Upper lobe of left lung (tissue), 6 donors: ENCODE data around the gene TMEM119. TPM values are rescaled to one million over a fixed set of nuclear protein-coding genes. Genes with fewer than 3 reads are reported as not detected.

Experiments used
- ATAC-seq, 2 donors: fragments of 200-7000 bp; cut with Tn5 transposase; one replicate each; pipeline ENCODE4 v1.9.1; 2022; ENCODE audit warnings: mild to moderate bottlenecking in 2 of 2, moderate library complexity in 2 of 2; ENCODE audit not compliant: low FRiP score in 2 of 2
- DNase-seq, 2 donors: peaks; one replicate each; pipeline ENCODE4 v3.0.0-alpha.2; 2019 to 2020
- H3K27ac ChIP-seq, 4 donors: fragments of 200-600 bp; sonication (generic); one replicate each; pipeline ENCODE4 v1.5.1; 2016 to 2019
- H3K27me3 ChIP-seq, 4 donors: fragments of 200-600 bp; sonication (generic); one replicate each; pipeline ENCODE4 v1.5.1; 2017 to 2019
- H3K36me3 ChIP-seq, 4 donors: fragments of 200-600 bp; sonication (generic); one replicate each; pipeline ENCODE4 v1.5.1; 2016 to 2019
- H3K4me1 ChIP-seq, 4 donors: fragments of 200-600 bp; sonication (generic); one replicate each; pipeline ENCODE4 v1.5.1; 2018 to 2019
- H3K4me3 ChIP-seq, 4 donors: fragments of 200-600 bp; sonication (generic); one replicate each; pipeline ENCODE4 v1.5.1; 2017 to 2019; ENCODE audit warnings: mild to moderate bottlenecking in 2 of 4, moderate library complexity in 1 of 4
- H3K9me3 ChIP-seq, 4 donors: fragments of 200-600 bp; sonication (generic); one replicate each; pipeline ENCODE4 v1.5.1; 2018 to 2019
- EP300 ChIP-seq, 4 donors: sonication (generic); formaldehyde crosslinking; IDR thresholded peaks; one replicate each; pipeline ENCODE4 v1.5.1; 2017; ENCODE audit warnings: antibody characterized with exemption in 4 of 4, control low read depth in 2 of 4
- POLR2A ChIP-seq, 4 donors: fragments of 450-650 bp; IDR thresholded peaks; one replicate each; pipeline ENCODE4 v1.5.1; 2016 to 2017; ENCODE audit warnings: antibody characterized with exemption in 4 of 4, mild to moderate bottlenecking in 2 of 4
- POLR2AphosphoS5 ChIP-seq, 2 donors: sonication (generic); formaldehyde crosslinking; IDR thresholded peaks; one replicate each; pipeline ENCODE4 v1.5.1; 2017; ENCODE audit warnings: antibody characterized with exemption in 2 of 2
- WGBS, 2 donors: methylation state at CpG; one replicate each; pipeline ENCODE4 v1.1.5; 2017 to 2018; 5-methylcytosine and 5-hydroxymethylcytosine counted together
- total RNA-seq, 6 donors: library from RNA; depleted of rRNA in 4 of 6; stranded (reverse); fragments of >200 nt in 4 of 6; gene quantifications; one replicate each; pipeline versions ENCODE4 v1.1.0 to v1.2.1, GENCODE V29; 2016 to 2021
- TF ChIP-seq, protein P1 (sequence below), 6 experiments: fragments of 450-650 bp in 4 of 6; fragments of 200-600 bp in 2 of 6; sonication (generic) in 2 of 6; IDR thresholded peaks; one replicate each; pipeline ENCODE4 v1.5.1; 2016 to 2019; ENCODE audit warnings: antibody characterized with exemption in 6 of 6
- donor health status: DM: no; HTN: no; CAD: no; lungs with moderate emphysema.
- donor health status: DM: no; HTN: yes; CAD: no; lungs with severe emphysema.

Gene TMEM119, protein sequence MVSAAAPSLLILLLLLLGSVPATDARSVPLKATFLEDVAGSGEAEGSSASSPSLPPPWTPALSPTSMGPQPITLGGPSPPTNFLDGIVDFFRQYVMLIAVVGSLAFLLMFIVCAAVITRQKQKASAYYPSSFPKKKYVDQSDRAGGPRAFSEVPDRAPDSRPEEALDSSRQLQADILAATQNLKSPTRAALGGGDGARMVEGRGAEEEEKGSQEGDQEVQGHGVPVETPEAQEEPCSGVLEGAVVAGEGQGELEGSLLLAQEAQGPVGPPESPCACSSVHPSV
- 10 to 100 TPM in 5 of 6 donors, 1 to 10 TPM in 1; 1.5 to 50.7 (median 20.5) TPM for total RNA-seq

DNA sequence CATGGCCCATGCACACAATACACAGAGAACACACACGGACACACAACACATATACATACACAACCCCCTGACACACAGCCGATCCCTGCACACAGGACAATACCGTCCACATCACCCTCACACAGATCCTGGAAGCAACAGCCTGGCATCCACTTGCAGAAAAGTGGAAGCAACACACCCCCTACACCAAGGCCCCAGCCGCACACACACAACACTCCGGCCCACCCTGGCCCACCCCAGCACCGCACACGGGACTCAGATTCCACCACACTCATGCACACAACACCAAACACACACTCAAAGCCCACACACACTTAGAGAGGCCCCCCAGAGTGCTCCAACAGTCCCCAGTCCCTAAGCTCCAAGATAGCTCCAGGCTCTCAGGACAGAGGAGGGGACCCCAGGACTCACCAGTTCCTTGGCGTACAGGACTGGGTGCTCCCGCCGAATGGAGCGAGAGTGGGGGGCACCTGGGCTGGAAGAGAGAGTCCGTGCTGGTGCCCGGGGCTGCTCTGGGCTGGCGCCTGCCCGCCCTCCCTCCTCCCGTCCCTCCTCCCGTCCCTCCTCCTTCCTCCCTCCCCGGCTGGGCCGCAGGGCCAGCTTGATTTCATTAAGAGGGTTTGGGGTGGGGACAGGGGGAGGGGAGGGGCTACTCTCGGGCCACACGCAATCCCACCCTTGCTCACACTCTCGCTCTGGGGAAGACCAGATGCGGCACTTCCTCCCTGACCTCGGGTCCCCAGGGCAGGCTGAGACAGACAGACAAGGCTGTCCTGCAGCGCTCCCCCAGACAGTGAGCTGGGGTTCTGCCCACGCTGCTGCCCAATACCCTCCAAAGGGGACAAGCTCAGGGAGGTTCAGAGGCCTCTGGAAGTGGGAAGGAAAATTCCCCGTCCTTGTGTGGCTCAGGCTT lies at the start of gene TMEM119:
Gene TMEM119, minus strand, starts transcription at position 526 of the 913 bp plus-strand sequence. CDS start 5,701 bp downstream, outside the sequence.
- peak within 1 kb of the TSS in 3 of 4 donors; percentile 27 to 60 (median 34) for H3K27ac ChIP-seq
- TF ChIP-seq EP300 (IDR thresholded peaks at IDR 0.05) (no peak), POLR2AphosphoS5 (IDR thresholded peaks at IDR 0.05) (no peak), POLR2A (IDR thresholded peaks at IDR 0.05) (no peak)
- TF ChIP-seq, protein P1, sequence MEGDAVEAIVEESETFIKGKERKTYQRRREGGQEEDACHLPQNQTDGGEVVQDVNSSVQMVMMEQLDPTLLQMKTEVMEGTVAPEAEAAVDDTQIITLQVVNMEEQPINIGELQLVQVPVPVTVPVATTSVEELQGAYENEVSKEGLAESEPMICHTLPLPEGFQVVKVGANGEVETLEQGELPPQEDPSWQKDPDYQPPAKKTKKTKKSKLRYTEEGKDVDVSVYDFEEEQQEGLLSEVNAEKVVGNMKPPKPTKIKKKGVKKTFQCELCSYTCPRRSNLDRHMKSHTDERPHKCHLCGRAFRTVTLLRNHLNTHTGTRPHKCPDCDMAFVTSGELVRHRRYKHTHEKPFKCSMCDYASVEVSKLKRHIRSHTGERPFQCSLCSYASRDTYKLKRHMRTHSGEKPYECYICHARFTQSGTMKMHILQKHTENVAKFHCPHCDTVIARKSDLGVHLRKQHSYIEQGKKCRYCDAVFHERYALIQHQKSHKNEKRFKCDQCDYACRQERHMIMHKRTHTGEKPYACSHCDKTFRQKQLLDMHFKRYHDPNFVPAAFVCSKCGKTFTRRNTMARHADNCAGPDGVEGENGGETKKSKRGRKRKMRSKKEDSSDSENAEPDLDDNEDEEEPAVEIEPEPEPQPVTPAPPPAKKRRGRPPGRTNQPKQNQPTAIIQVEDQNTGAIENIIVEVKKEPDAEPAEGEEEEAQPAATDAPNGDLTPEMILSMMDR (IDR thresholded peaks at IDR 0.05) = no peak
- 46 to 51% methylated on average over 24 to 25 of the region's 27 CpGs for WGBS, 2 donors
- H3K4me1 ChIP-seq = no peaks in the 10 kb centered on the region
- H3K36me3 ChIP-seq = no peaks in the 10 kb centered on the region
- H3K27me3 ChIP-seq = no peaks in the 10 kb centered on the region
- ATAC-seq = peak in 1 of 2 donors; percentile 81
- DNase-seq = no peak
- peak within 1 kb of the TSS; percentile 3 to 43 (median 34) for H3K4me3 ChIP-seq
- no peaks in the 10 kb centered on the region for H3K9me3 ChIP-seq

DNA sequence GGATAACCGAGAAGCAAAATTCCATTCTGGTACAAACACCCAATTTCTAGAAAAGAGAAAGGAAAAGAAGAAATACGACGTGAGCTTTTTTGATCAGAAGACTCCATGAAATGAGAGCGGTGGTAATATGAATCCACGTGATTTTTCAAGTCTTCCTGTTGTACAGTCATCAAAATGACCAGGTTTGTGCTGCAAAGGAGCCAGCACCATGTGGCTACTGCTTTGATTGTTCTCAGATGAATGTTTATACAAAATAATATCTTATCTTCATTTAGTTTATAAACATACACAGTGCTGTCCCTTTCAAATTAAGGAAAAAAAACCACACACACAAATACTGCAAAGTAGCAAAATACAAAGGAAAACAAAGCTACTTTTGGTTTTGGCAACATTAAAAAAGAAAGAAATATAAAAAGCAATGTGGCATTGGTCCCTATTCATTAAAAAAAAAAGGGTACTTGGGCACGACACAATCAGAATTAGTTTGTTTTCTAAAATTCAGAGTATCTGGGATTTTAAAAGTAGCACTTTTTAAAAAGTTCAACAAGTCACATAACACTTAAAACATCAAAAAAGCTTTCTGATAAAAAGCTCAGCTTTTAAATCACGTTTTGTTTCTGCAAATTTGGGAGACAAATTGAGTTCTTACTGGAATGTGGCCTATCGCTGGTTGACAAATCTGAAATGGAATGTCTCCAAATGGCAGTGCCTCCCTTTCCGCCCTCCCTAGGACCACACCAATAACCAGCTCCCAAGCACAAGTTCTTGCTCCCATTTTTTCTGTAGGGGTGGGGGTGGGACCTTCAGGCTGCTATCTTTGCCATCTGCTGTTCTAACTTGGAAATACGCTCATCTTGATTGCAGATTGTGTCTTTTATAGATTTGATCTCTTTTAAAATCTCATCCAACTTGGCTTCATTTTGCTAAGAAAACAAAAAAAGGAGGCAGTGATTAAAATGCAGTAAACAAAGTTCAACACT lies 49.0 kb upstream of the TMEM119 start:
- WGBS, 2 donors = 55 to 57% methylated on average over 10 of the region's 10 CpGs
- H3K27me3 ChIP-seq = no peaks in the 10 kb centered on the region
- DNase-seq = no peak
- no peak for TF ChIP-seq POLR2AphosphoS5 (IDR thresholded peaks at IDR 0.05)
- TF ChIP-seq EP300 (IDR thresholded peaks at IDR 0.05) = peak in 1 of 4 donors; percentile 39
- TF ChIP-seq, protein P1 (IDR thresholded peaks at IDR 0.05) = no peak
- no peaks in the 10 kb centered on the region for H3K9me3 ChIP-seq
- H3K4me3 ChIP-seq = no peak overlapping the region
- peak overlapping the region; percentile 58 to 87 (median 74) for H3K27ac ChIP-seq
- peaks cover 0 to 60% (median 26%) of the 10 kb centered on the region in 4 donors for H3K36me3 ChIP-seq
- no peak for ATAC-seq
- H3K4me1 ChIP-seq = peaks cover 50 to 61% (median 60%) of the 10 kb centered on the region in 4 donors

DNA sequence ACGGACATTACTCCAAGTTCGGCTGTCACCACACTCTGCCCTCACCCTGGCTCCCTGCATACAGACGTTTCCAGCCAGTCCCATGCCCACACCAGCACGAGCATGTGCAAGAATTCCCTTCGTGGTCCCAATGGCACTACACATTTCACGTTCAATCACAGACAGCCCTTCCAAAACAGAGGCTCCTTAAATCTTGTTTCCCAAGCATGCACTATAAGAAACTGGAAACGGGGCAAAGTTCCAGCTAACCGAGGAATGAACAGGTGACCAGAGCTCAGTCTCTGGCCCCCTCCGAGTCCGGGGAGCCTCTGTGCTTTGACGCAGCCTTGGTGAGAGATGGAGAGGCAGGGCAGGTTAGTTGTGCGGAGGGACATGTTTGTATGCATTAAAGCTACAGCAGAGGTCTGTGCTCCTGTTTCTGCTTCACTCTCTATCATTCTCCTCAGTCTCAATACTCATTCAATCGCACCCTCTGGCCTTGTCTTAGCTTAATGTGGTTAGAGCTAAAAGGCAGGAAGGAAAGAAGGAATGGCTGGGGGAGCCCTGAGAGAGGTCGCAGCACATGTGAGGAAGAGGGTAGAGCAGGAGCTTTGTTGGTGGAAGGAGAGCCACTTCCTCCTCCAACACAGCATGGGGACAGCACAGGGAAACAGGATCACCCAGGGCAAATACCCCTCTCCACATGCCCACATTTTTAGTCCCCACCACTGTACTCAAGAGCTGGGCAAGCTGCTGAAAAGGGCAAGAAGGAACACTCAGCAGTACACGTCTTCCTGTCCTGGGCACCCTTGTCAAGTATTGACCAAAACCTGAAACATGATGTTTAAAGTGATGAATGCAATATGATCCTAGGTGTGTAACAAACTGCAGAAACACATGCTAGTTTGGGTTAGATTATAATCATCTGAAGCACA lies 48.1 kb upstream of the TMEM119 start:
- ATAC-seq (no peak), DNase-seq (no peak)
- Histone ChIP-seq H3K4me3 (no peak overlapping the region), H3K36me3 (peaks cover 0 to 50% (median 18%) of the 10 kb centered on the region in 4 donors), H3K4me1 (peaks cover 59 to 69% (median 68%) of the 10 kb centered on the region in 4 donors), H3K27me3 (no peaks in the 10 kb centered on the region), H3K9me3 (no peaks in the 10 kb centered on the region), H3K27ac (peak overlapping the region; percentile 58 to 87 (median 77))
- no peak for TF ChIP-seq POLR2A (IDR thresholded peaks at IDR 0.05)
- TF ChIP-seq, protein P1 (IDR thresholded peaks at IDR 0.05) = no peak
- no peak for TF ChIP-seq EP300 (IDR thresholded peaks at IDR 0.05)
- no peak for TF ChIP-seq POLR2AphosphoS5 (IDR thresholded peaks at IDR 0.05)
- 77% methylated on average over 15 of the region's 15 CpGs for WGBS, 2 donors

DNA sequence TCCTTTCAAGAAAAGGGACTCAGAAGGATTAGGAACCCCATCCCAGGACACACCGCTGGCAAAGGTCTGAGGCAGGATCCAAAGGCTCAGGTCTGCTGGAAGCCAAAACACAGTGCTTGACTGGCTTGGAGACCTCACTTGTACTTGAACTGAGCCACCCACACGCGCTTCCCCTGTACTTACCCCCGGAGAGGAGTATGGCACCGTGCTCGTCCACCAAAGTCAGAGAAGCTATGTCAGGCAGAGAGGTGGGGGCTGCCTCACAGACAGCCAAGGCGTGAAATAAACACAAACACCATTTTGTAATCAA lies 46.9 kb upstream of the TMEM119 start:
- Histone ChIP-seq H3K4me1 (peaks cover 59 to 69% (median 67%) of the 10 kb centered on the region in 4 donors), H3K27me3 (no peaks in the 10 kb centered on the region), H3K36me3 (peaks cover 0 to 39% (median 15%) of the 10 kb centered on the region in 4 donors), H3K9me3 (no peaks in the 10 kb centered on the region), H3K27ac (peak overlapping the region; percentile 70 to 87 (median 80)), H3K4me3 (no peak overlapping the region)
- no peak for DNase-seq
- TF ChIP-seq, protein P1 (IDR thresholded peaks at IDR 0.05) = no peak
- TF ChIP-seq EP300 (IDR thresholded peaks at IDR 0.05) (no peak), POLR2A (IDR thresholded peaks at IDR 0.05) (no peak), POLR2AphosphoS5 (IDR thresholded peaks at IDR 0.05) (no peak)
- ATAC-seq = no peak
- 86 to 94% methylated on average over 4 to 7 of the region's 7 CpGs for WGBS, 2 donors
